Panc1 (cell line): ENCODE data around the gene PAPPA.

Experiments used
- CTCF ChIP-seq: fragments of 450-650 bp; IDR thresholded peaks from 2 replicates; pipeline ENCODE4 v1.5.1; 2017; ENCODE audit warnings: mild to moderate bottlenecking
- REST ChIP-seq, 2 experiments: IDR thresholded peaks; 2 replicates each; pipeline ENCODE4 v1.6.1; 2011 to 2012; ENCODE audit warnings: low read depth in 2 of 2, control low read depth in 1 of 2, low read length in 1 of 2, mild to moderate bottlenecking in 1 of 2, moderate library complexity in 1 of 2; ENCODE audit not compliant: insufficient read depth in 1 of 2
- SIN3A ChIP-seq: IDR thresholded peaks from 2 replicates; pipeline ENCODE4 v1.6.1; 2012; ENCODE audit warnings: low read depth, mild to moderate bottlenecking, low read length, moderate library complexity, borderline replicate concordance; ENCODE audit not compliant: insufficient read depth

GRCh38 chr9:116153765-116154333 lies at the start of gene PAPPA:
- no peak for TF ChIP-seq CTCF
- no peak for TF ChIP-seq SIN3A
- TF ChIP-seq REST (IDR thresholded peaks at IDR 0.05; ENCODE audit: insufficient read depth in 1 of 2, low read depth in 2 of 2, low read length in 1 of 2), result no peak
